ENCODE measurements around the gene NDUFA11.
A peak's percentile ranks its signal among the peaks of the same experiment; 100 is the strongest.

The NDUFA11 gene

DNA sequence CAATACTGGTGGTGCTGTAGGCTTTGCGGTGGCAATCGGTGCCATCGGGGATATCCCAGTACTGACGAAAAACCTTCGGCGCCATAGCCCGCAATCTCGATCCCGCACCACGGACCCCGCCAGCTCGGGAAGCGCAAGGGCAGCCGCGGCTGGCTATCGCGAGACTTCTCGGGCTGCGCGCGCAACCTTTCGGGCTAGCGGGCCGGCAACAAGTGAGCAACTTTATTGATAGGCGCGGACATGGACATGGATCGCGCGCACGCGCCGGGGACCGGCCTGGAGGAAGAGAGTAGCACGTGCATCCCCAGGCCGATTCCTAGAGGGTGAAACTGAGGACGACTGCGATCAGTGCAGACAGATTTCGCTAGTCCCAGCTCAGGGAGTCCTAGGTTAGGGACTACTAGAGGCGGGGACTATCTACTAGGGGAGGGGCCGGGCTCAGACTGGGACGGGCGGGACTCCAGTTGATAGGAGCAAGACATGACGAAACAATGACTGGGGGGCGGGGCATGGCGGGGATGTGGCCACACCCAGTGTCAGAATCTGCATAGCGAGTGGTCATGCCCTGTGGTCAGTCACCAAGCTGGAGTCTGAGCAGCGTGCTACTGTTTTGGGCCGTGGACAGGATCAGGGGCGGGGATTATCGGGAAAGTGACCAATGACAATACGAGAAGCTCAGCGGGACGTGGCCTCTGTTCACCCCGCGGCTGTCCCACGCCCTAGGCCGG lies at the start of gene NDUFA11 (continued):
- TF ChIP-seq, protein P1, sequence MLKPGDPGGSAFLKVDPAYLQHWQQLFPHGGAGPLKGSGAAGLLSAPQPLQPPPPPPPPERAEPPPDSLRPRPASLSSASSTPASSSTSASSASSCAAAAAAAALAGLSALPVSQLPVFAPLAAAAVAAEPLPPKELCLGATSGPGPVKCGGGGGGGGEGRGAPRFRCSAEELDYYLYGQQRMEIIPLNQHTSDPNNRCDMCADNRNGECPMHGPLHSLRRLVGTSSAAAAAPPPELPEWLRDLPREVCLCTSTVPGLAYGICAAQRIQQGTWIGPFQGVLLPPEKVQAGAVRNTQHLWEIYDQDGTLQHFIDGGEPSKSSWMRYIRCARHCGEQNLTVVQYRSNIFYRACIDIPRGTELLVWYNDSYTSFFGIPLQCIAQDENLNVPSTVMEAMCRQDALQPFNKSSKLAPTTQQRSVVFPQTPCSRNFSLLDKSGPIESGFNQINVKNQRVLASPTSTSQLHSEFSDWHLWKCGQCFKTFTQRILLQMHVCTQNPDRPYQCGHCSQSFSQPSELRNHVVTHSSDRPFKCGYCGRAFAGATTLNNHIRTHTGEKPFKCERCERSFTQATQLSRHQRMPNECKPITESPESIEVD (tag by site-specific recombination; IDR thresholded peaks at IDR 0.05): no peak
- TF ChIP-seq, protein P2, sequence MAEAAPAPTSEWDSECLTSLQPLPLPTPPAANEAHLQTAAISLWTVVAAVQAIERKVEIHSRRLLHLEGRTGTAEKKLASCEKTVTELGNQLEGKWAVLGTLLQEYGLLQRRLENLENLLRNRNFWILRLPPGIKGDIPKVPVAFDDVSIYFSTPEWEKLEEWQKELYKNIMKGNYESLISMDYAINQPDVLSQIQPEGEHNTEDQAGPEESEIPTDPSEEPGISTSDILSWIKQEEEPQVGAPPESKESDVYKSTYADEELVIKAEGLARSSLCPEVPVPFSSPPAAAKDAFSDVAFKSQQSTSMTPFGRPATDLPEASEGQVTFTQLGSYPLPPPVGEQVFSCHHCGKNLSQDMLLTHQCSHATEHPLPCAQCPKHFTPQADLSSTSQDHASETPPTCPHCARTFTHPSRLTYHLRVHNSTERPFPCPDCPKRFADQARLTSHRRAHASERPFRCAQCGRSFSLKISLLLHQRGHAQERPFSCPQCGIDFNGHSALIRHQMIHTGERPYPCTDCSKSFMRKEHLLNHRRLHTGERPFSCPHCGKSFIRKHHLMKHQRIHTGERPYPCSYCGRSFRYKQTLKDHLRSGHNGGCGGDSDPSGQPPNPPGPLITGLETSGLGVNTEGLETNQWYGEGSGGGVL (tag by site-specific recombination; IDR thresholded peaks at IDR 0.05): no peak
- TF ChIP-seq, protein P3, sequence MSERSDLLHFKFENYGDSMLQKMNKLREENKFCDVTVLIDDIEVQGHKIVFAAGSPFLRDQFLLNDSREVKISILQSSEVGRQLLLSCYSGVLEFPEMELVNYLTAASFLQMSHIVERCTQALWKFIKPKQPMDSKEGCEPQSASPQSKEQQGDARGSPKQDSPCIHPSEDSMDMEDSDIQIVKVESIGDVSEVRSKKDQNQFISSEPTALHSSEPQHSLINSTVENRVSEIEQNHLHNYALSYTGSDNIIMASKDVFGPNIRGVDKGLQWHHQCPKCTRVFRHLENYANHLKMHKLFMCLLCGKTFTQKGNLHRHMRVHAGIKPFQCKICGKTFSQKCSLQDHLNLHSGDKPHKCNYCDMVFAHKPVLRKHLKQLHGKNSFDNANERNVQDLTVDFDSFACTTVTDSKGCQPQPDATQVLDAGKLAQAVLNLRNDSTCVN (tag by site-specific recombination; optimal IDR thresholded peaks at IDR 0.05): peak; percentile 99
- 0 out of 2 replicates have a peak, but pooled peaks have one; percentile 66 for TF ChIP-seq ZNF324 (tag by site-specific recombination; IDR thresholded peaks at IDR 0.05)
- TF ChIP-seq ZNF24 (tag by site-specific recombination; IDR thresholded peaks at IDR 0.05): peak; percentile 50
- no peak for TF ChIP-seq ZNF560 (tag by site-specific recombination; IDR thresholded peaks at IDR 0.05; ENCODE audit: borderline replicate concordance)
- no peak for TF ChIP-seq ZNF19 (tag by site-specific recombination; IDR thresholded peaks at IDR 0.05; ENCODE audit: low read depth)
- TF ChIP-seq, protein P4, sequence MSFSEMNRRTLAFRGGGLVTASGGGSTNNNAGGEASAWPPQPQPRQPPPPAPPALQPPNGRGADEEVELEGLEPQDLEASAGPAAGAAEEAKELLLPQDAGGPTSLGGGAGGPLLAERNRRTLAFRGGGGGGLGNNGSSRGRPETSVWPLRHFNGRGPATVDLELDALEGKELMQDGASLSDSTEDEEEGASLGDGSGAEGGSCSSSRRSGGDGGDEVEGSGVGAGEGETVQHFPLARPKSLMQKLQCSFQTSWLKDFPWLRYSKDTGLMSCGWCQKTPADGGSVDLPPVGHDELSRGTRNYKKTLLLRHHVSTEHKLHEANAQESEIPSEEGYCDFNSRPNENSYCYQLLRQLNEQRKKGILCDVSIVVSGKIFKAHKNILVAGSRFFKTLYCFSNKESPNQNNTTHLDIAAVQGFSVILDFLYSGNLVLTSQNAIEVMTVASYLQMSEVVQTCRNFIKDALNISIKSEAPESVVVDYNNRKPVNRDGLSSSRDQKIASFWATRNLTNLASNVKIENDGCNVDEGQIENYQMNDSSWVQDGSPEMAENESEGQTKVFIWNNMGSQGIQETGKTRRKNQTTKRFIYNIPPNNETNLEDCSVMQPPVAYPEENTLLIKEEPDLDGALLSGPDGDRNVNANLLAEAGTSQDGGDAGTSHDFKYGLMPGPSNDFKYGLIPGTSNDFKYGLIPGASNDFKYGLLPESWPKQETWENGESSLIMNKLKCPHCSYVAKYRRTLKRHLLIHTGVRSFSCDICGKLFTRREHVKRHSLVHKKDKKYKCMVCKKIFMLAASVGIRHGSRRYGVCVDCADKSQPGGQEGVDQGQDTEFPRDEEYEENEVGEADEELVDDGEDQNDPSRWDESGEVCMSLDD (tag by site-specific recombination; IDR thresholded peaks at IDR 0.05): no peak
- TF ChIP-seq ZNF302 (tag by site-specific recombination; IDR thresholded peaks at IDR 0.05; ENCODE audit: low read depth): no peak; the same call in 1 of the 2 replicates

DNA sequence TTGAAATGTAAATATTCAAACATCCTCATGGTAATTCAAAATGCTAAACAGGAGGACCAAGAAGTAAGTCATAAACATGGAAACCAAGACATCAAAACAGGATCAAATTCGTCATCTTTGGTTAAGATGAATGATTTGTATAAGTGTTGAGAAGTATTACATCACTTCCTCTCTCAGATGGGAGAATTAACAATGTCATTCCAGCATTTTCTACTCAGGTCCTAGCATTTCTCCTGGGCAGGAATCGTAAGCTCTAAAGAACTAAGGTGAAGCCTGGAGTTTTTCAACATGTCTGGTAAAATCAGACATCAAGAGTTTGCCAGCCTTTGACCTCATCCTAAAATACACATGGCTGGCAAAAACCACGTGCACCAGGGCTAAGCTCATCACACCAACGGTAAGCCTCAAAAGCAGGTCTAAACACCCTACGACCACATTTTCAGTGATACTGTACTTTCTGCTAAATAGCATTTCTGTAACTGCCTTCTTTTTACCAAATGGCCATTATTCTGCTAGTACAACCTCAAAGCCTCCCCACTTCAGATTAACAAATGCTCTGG lies 49.5 kb upstream of the NDUFA11 start:
- ChIA-PET CTCF (interaction anchor here (0.5 to 7.3 kb wide), 3 partner anchors 14 to 46 kb away, joined by 3 to 60 read pairs (median 3); no protein-coding TSS in a partner anchor), POLR2A (interaction anchor here (0.6 kb wide), 1 partner anchor 191 kb away, joined by 4 read pairs; no protein-coding TSS in a partner anchor)
- TF ChIP-seq, protein P5, sequence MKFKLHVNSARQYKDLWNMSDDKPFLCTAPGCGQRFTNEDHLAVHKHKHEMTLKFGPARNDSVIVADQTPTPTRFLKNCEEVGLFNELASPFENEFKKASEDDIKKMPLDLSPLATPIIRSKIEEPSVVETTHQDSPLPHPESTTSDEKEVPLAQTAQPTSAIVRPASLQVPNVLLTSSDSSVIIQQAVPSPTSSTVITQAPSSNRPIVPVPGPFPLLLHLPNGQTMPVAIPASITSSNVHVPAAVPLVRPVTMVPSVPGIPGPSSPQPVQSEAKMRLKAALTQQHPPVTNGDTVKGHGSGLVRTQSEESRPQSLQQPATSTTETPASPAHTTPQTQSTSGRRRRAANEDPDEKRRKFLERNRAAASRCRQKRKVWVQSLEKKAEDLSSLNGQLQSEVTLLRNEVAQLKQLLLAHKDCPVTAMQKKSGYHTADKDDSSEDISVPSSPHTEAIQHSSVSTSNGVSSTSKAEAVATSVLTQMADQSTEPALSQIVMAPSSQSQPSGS (tag by site-specific recombination; IDR thresholded peaks at IDR 0.05; ENCODE audit: low read depth): 0 out of 2 replicates have a peak, but pooled peaks have one; percentile 15
- TF ChIP-seq ZNF529 (tag by site-specific recombination; IDR thresholded peaks at IDR 0.05; ENCODE audit: insufficient replicate concordance): no peak
- TF ChIP-seq, protein P6, sequence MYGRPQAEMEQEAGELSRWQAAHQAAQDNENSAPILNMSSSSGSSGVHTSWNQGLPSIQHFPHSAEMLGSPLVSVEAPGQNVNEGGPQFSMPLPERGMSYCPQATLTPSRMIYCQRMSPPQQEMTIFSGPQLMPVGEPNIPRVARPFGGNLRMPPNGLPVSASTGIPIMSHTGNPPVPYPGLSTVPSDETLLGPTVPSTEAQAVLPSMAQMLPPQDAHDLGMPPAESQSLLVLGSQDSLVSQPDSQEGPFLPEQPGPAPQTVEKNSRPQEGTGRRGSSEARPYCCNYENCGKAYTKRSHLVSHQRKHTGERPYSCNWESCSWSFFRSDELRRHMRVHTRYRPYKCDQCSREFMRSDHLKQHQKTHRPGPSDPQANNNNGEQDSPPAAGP (tag by site-specific recombination; IDR thresholded peaks at IDR 0.05): no peak
- no peak for TF ChIP-seq ZNF558 (tag by site-specific recombination; IDR thresholded peaks at IDR 0.05)
- no peak overlapping the region for H3K4me3 ChIP-seq (ENCODE audit: low read depth, low read length)
- peaks cover 45% of the 10 kb centered on the region for H3K4me1 ChIP-seq (ENCODE audit: control insufficient read depth, insufficient read depth, low read length)
- H3K9me3 ChIP-seq (ENCODE audit: control insufficient read depth, insufficient read depth, low read depth, low read length): no peaks in the 10 kb centered on the region
- peaks cover 0 to 21% of the 10 kb centered on the region in 2 experiments; a peak in 1 of 3 replicates for H3K36me3 ChIP-seq (ENCODE audit: control insufficient read depth in 2 of 2, insufficient read depth in 1 of 2, low read length in 2 of 2)
- no peak overlapping the region for H3K27ac ChIP-seq (ENCODE audit: extremely low read depth, low read depth, low read length)
